Osteocyte (in vitro differentiated cells): ENCODE measurements around the gene TMEM59L. TPM values are rescaled to one million over a fixed set of nuclear protein-coding genes. Genes with fewer than 3 reads are reported as not detected.

Experiments
- DNase-seq: peaks from one replicate; pipeline ENCODE4 v3.0.0; 2021; ENCODE audit warnings: mixed read lengths; ENCODE audit not compliant: unreplicated experiment; ENCODE audit errors: extremely low spot score
- H3K27ac Mint-ChIP-seq: one replicate; pipeline ENCODE4 v1.8.0; 2021; ENCODE audit warnings: mild to moderate bottlenecking, mixed read lengths; ENCODE audit not compliant: unreplicated experiment
- H3K27me3 Mint-ChIP-seq: one replicate; pipeline ENCODE4 v1.8.0; 2021; ENCODE audit warnings: mixed read lengths; ENCODE audit not compliant: unreplicated experiment
- H3K36me3 Mint-ChIP-seq: one replicate; pipeline ENCODE4 v1.8.0; 2021; ENCODE audit warnings: mixed read lengths; ENCODE audit not compliant: unreplicated experiment
- H3K4me1 Mint-ChIP-seq: one replicate; pipeline ENCODE4 v1.8.0; 2021; ENCODE audit warnings: mixed read lengths; ENCODE audit not compliant: unreplicated experiment
- H3K4me3 Mint-ChIP-seq: one replicate; pipeline ENCODE4 v1.8.0; 2021; ENCODE audit warnings: mild to moderate bottlenecking, moderate library complexity, mixed read lengths; ENCODE audit not compliant: unreplicated experiment
- H3K9me3 Mint-ChIP-seq: one replicate; pipeline ENCODE4 v1.8.0; 2021; ENCODE audit warnings: mixed read lengths; ENCODE audit not compliant: unreplicated experiment
- total RNA-seq: library from RNA; stranded (reverse); gene quantifications from 2 replicates; pipeline ENCODE4 v1.2.1, GENCODE V29; 2021
- TF ChIP-seq, protein P1 (sequence below): fragments of 200-600 bp; sonication (generic); IDR thresholded peaks from 2 replicates; pipeline ENCODE4 v1.5.0; 2021; ENCODE audit warnings: antibody characterized with exemption, mild to moderate bottlenecking, moderate library complexity

TMEM59L gene
- total RNA-seq, 1 donor from 2014 or later, result 5.9 TPM

GRCh38 chr19:18649371-18650020 is 36.8 kb downstream of the TMEM59L start:
- Mint-ChIP-seq H3K27me3 (no peaks in the 10 kb centered on the region), H3K4me3 (peak overlapping the region; percentile 64), H3K27ac (peak overlapping the region; percentile 98), H3K9me3 (no peaks in the 10 kb centered on the region), H3K4me1 (peaks cover 52% of the 10 kb centered on the region), H3K36me3 (no peaks in the 10 kb centered on the region)
- TF ChIP-seq, protein P1, sequence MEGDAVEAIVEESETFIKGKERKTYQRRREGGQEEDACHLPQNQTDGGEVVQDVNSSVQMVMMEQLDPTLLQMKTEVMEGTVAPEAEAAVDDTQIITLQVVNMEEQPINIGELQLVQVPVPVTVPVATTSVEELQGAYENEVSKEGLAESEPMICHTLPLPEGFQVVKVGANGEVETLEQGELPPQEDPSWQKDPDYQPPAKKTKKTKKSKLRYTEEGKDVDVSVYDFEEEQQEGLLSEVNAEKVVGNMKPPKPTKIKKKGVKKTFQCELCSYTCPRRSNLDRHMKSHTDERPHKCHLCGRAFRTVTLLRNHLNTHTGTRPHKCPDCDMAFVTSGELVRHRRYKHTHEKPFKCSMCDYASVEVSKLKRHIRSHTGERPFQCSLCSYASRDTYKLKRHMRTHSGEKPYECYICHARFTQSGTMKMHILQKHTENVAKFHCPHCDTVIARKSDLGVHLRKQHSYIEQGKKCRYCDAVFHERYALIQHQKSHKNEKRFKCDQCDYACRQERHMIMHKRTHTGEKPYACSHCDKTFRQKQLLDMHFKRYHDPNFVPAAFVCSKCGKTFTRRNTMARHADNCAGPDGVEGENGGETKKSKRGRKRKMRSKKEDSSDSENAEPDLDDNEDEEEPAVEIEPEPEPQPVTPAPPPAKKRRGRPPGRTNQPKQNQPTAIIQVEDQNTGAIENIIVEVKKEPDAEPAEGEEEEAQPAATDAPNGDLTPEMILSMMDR, result no peak
- peak; percentile 91 for DNase-seq

- Mint-ChIP-seq H3K4me1 (peaks cover 54% of the 10 kb centered on the region), H3K27ac (peak overlapping the region; percentile 98), H3K4me3 (peak overlapping the region; percentile 64), H3K27me3 (no peaks in the 10 kb centered on the region), H3K9me3 (no peaks in the 10 kb centered on the region), H3K36me3 (no peaks in the 10 kb centered on the region)
- DNase-seq, result no peak
- TF ChIP-seq, protein P1, result no peak
Observed at GRCh38 chr19:18650021-18650390, 37.3 kb downstream of the TMEM59L start.

DNA sequence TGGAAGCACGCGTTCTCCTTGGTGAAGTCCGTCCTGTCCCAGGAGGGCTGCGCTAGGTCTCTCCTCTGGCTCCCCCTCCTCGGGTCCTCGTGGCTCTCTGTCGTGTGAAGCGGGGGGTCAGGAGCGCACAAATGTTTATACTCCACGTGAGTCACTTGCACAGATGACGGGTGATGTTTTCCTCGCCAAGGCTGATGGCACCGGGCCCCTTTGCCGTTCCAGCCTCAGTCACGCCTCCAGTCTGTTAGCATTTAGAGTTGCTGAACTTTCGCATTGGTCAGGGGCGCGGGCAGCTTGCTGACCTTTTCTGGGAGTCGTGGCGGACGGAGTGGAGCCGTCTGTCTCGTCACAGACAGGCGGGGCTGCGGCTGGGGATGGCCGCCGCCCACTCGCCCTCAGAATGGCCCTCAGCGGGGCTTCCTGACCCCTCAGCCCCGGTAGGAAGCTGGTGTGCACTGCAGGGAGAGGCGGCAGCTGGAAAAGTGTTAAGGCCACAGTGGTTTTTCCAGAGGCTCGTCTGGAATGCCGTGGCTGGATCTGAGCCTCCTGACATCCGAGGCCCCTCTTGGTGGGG is 37.9 kb downstream of the TMEM59L start:
- H3K27me3 Mint-ChIP-seq, result no peaks in the 10 kb centered on the region
- peak; percentile 87 for DNase-seq
- no peaks in the 10 kb centered on the region for H3K9me3 Mint-ChIP-seq
- no peaks in the 10 kb centered on the region for H3K36me3 Mint-ChIP-seq
- peak overlapping the region; percentile 64 for H3K4me3 Mint-ChIP-seq
- H3K4me1 Mint-ChIP-seq, result peaks cover 54% of the 10 kb centered on the region
- TF ChIP-seq, protein P1, result no peak
- peak overlapping the region; percentile 98 for H3K27ac Mint-ChIP-seq

- TF ChIP-seq, protein P1, result no peak
- Mint-ChIP-seq H3K27ac (peak overlapping the region; percentile 98), H3K4me1 (peaks cover 54% of the 10 kb centered on the region), H3K4me3 (no peak overlapping the region), H3K9me3 (no peaks in the 10 kb centered on the region), H3K36me3 (no peaks in the 10 kb centered on the region), H3K27me3 (no peaks in the 10 kb centered on the region)
- no peak for DNase-seq
Observed at GRCh38 chr19:18651300-18651699, 38.6 kb downstream of the TMEM59L start.

- H3K36me3 Mint-ChIP-seq, result no peaks in the 10 kb centered on the region
- no peaks in the 10 kb centered on the region for H3K9me3 Mint-ChIP-seq
- H3K4me3 Mint-ChIP-seq, result no peak overlapping the region
- peak overlapping the region; percentile 98 for H3K27ac Mint-ChIP-seq
- no peaks in the 10 kb centered on the region for H3K27me3 Mint-ChIP-seq
- TF ChIP-seq, protein P1, result no peak
- H3K4me1 Mint-ChIP-seq, result peaks cover 55% of the 10 kb centered on the region
- DNase-seq, result no peak
Observed at GRCh38 chr19:18651733-18652132, 39.1 kb downstream of the TMEM59L start.
